Measurements from ENCODE around the gene PMPCA. TPM values are rescaled to one million over a fixed set of nuclear protein-coding genes. Genes with fewer than 3 reads are reported as not detected.

The PMPCA gene
- total RNA-seq, 2 experiments from 2014 or later = 88.0 to 113 TPM

DNA sequence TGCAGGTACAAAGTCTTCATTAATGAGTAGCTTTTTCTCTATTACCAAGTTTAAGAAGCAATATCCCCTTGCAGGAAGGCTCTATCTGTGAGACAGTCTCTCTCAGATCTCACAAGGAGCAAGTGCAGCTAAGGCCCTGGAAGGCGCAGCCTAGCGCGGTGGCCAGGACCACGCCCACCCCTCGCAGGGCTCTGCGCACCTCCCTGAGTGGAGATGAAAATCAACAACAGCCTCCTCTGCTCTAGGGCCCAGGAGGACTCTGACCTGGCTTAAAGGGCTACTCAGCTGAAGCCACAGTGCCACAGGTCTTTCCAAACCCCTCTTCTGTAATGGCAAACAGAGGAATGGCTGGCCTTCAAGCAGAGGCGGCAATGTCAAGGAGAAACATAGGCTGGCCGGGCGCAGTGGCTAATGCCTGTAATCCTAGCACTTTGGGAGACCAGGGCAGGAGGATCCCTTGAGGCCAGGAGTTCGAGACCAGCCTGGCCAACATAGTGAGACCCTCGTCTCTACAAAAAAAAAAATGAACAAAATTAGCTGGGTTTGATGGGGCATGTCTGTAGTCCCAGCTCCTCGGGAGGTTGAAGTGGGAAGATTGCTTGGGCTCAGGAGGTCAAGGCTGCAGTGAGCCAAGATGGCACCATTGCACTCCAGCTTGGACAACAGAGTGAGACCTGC is 60.5 kb downstream of the PMPCA start:
- no peak for ATAC-seq
- Mint-ChIP-seq H3K36me3 (ENCODE audit: low read depth) (peaks cover 37% of the 10 kb centered on the region), H3K4me1 (no peaks in the 10 kb centered on the region), H3K27me3 (no peaks in the 10 kb centered on the region), H3K27ac (no peak overlapping the region), H3K9me3 (ENCODE audit: low read depth) (no peaks in the 10 kb centered on the region), H3K4me3 (no peak overlapping the region)
- intact Hi-C loops (cut with DNase I, micrococcal nuclease) = no loop called here
- ChIA-PET POLR2A (no interaction called here), CTCF (no interaction called here)
- DNase-seq = no peak

DNA sequence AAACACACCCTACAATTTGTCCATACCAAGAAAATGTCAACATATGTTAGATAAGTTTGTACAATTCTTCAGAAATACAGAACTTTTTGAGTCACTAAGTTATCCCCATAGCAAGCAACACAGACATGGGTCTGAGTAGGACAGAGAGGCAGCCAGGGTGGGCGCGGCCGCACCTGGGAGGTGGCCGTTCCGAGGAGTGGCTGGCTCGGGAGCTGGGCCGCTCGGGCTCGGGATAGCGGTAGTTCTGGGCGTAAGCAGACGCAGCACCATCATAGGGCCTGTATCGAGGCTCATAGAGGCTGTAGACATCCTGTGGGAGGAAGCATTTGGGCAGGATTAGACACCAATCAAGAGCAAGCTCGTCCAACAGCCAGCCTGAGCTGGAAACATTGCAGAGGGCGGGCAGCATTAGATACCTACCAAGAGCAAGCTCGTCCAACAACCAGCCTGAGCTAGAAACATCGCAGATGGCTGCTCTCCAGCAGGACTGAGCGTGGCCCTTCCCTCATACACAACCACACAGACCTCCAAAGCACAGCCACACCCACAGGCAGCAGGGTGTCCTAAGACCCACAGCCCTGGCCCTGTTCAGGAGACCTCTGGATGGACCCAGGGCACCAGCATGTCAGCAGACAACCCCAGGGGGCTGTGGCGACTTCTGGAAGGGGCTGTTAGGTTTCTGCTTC is 61.5 kb downstream of the PMPCA start:
- DNase-seq (no peak), ATAC-seq (no peak)
- Mint-ChIP-seq H3K36me3 (ENCODE audit: low read depth) (peaks cover 37% of the 10 kb centered on the region), H3K9me3 (ENCODE audit: low read depth) (no peaks in the 10 kb centered on the region), H3K27me3 (no peaks in the 10 kb centered on the region), H3K4me3 (no peak overlapping the region), H3K4me1 (no peaks in the 10 kb centered on the region), H3K27ac (no peak overlapping the region)
- ChIA-PET CTCF (interaction anchor here (0.8 kb wide), 1 partner anchor 25 kb away, joined by 4 read pairs; no protein-coding TSS in a partner anchor), POLR2A (no interaction called here)
- intact Hi-C loops (cut with DNase I, micrococcal nuclease) = no loop called here

DNA sequence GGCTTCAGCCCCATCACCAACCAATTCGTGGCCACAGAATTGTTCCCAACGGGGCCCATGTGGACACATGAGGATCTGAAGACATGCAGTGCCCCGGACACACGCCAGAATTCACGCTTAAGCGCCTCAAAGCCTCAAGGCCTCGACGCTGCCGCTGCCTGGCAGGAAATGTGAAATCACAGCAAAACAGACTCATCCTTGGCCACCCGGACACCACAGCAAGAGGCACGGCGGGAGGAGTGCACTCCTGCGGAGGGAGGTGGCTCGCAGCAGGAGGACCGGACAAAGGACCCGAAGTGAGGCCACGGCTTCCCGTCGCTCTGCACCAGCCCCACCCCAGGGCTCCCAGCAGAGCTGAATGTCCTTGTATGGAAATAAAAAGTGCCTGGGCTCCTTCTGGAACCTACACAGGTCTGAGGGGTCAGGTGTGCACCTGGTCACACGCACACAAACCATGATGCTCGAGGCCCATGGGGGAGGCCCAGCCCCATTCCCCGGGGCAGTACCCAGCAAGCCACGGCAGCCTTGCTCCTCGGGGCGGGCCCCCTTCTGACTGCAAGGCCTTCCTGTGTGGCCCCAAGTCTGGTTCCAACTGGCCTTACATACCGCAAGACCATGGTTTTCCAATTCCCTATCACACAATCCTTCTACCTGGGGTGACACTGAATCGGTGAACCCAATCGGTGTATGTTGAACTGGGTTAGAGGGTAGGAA is 62.3 kb downstream of the PMPCA start:
- DNase-seq (no peak), ATAC-seq (no peak)
- H3K27ac Mint-ChIP-seq = no peak overlapping the region
- peaks cover 40% of the 10 kb centered on the region for H3K36me3 Mint-ChIP-seq (ENCODE audit: low read depth)
- no peaks in the 10 kb centered on the region for H3K27me3 Mint-ChIP-seq
- CTCF ChIA-PET = interaction anchor here (0.8 to 1.1 kb wide), 2 partner anchors 26 to 30 kb away, joined by 3 to 4 read pairs; no protein-coding TSS in a partner anchor
- H3K4me3 Mint-ChIP-seq = no peak overlapping the region
- no peaks in the 10 kb centered on the region for H3K9me3 Mint-ChIP-seq (ENCODE audit: low read depth)
- intact Hi-C loops (cut with DNase I, micrococcal nuclease) = no loop called here
- POLR2A ChIA-PET = no interaction called here
- no peaks in the 10 kb centered on the region for H3K4me1 Mint-ChIP-seq

DNA sequence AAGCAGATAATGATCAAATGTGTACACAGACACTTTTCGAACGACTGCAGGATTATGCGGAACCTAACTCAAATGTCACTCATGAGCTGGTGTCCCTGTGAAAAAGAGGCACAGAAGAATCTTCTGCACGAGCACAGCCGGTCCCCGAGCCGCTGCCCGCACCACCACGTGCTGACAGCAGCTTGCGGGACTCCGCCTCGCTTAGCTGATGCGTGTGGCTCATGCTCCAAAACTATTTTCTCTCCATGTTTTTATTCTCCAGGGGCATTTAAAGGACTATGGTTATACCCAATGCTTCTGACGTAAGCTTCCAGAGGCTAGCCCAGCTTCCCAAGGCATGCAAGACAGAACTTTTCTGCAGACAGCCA is 62.9 kb downstream of the PMPCA start:
- intact Hi-C loops (cut with DNase I, micrococcal nuclease) = no loop called here
- Mint-ChIP-seq H3K4me3 (no peak overlapping the region), H3K27ac (no peak overlapping the region), H3K4me1 (peaks cover under 1% of the 10 kb centered on the region), H3K27me3 (no peaks in the 10 kb centered on the region), H3K9me3 (ENCODE audit: low read depth) (no peaks in the 10 kb centered on the region), H3K36me3 (ENCODE audit: low read depth) (peaks cover 40% of the 10 kb centered on the region)
- DNase-seq (no peak), ATAC-seq (no peak)
- ChIA-PET CTCF (interaction anchor here (1.1 kb wide), 1 partner anchor 31 kb away, joined by 3 read pairs; no protein-coding TSS in a partner anchor), POLR2A (no interaction called here)

Other genes with a start within 250 kb of the PMPCA start
- gene LHX3, start 205.5 kb upstream of the PMPCA start, total RNA-seq = not detected
- gene QSOX2, start 164.8 kb upstream of the PMPCA start, total RNA-seq = 10 to 100 TPM; 18.1 to 21.2 TPM
- under 1 TPM in 1 of 2 experiments, not detected in 1; 0.05 TPM for gene CCDC187, start 106.6 kb upstream of the PMPCA start, total RNA-seq
- gene GPSM1, start 83.1 kb upstream of the PMPCA start, total RNA-seq = 10 to 100 TPM in 1 of 2 experiments, 1 to 10 TPM in 1; 9.6 to 10.8 TPM
- gene DNLZ, start 46.9 kb upstream of the PMPCA start, total RNA-seq = 10 to 100 TPM; 11.7 to 12.8 TPM
- 1 to 10 TPM in 1 of 2 experiments, under 1 TPM in 1; 0.98 to 1.1 TPM for gene CARD9, start 37.0 kb upstream of the PMPCA start, total RNA-seq
- gene SNAPC4, start 10.5 kb upstream of the PMPCA start, total RNA-seq = 10 to 100 TPM; 12.4 to 16.8 TPM
- 10 to 100 TPM; 57.2 to 67.7 TPM for gene ENTR1, start within 50 bp of the PMPCA start, total RNA-seq
- gene INPP5E, start 29.2 kb downstream of the PMPCA start, total RNA-seq = 10 to 100 TPM; 13.5 to 14.1 TPM
- gene SEC16A, start 72.4 kb downstream of the PMPCA start, total RNA-seq = 10 to 100 TPM; 62.7 TPM
- gene NOTCH1, start 135.4 kb downstream of the PMPCA start, total RNA-seq = 10 to 100 TPM; 70.0 to 79.4 TPM